Subcutaneous adipose tissue (tissue), 4 donors: ENCODE results near the gene RAP1GAP2. TPM values are rescaled to one million over a fixed set of nuclear protein-coding genes. Genes with fewer than 3 reads are reported as not detected.

Experiments
- total RNA-seq, 4 donors: library from RNA; depleted of rRNA; stranded (reverse); fragments of >200 nt; gene quantifications; one replicate each; pipeline ENCODE4 v1.1.0, GENCODE V29; 2016
- TF ChIP-seq, protein P1 (sequence below): fragments of 450-650 bp; IDR thresholded peaks from one replicate; pipeline ENCODE4 v1.5.1; 2016; ENCODE audit warnings: low read depth, mild to moderate bottlenecking, control low read depth, antibody characterized with exemption, moderate library complexity

RAP1GAP2 gene
- total RNA-seq, 4 donors from 2014 or later = 1.9 to 6.1 (median 3.4) TPM

DNA sequence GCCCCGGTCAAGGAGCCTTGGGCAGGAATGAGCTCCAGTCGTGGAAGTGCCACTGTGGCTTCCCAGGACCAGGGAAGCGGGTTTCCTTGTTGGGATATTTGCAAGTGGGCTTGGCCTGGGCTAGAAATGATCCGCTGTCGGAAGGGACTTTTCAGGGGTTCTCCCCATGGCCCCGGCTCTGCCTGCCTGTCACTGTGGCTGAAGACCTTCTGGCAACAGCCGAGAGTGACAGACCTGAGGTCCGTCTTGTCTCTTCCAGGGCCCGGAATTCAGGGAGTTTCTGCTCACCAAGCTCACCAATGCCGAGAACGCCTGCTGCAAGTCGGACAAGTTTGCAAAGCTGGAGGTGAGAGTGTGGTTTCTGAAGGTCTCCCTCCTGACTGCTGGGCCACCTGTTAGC, 209.5 kb downstream of the RAP1GAP2 start:
- TF ChIP-seq, protein P1, sequence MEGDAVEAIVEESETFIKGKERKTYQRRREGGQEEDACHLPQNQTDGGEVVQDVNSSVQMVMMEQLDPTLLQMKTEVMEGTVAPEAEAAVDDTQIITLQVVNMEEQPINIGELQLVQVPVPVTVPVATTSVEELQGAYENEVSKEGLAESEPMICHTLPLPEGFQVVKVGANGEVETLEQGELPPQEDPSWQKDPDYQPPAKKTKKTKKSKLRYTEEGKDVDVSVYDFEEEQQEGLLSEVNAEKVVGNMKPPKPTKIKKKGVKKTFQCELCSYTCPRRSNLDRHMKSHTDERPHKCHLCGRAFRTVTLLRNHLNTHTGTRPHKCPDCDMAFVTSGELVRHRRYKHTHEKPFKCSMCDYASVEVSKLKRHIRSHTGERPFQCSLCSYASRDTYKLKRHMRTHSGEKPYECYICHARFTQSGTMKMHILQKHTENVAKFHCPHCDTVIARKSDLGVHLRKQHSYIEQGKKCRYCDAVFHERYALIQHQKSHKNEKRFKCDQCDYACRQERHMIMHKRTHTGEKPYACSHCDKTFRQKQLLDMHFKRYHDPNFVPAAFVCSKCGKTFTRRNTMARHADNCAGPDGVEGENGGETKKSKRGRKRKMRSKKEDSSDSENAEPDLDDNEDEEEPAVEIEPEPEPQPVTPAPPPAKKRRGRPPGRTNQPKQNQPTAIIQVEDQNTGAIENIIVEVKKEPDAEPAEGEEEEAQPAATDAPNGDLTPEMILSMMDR = no peak

GRCh38 chr17:3006801-3007200, 210.6 kb downstream of the RAP1GAP2 start:
- TF ChIP-seq, protein P1 = no peak

- TF ChIP-seq, protein P1 = no peak
Measured at GRCh38 chr17:3007651-3008121, 211.4 kb downstream of the RAP1GAP2 start.

- TF ChIP-seq, protein P1 = no peak
Measured at GRCh38 chr17:3008336-3009288, 212.4 kb downstream of the RAP1GAP2 start.

DNA sequence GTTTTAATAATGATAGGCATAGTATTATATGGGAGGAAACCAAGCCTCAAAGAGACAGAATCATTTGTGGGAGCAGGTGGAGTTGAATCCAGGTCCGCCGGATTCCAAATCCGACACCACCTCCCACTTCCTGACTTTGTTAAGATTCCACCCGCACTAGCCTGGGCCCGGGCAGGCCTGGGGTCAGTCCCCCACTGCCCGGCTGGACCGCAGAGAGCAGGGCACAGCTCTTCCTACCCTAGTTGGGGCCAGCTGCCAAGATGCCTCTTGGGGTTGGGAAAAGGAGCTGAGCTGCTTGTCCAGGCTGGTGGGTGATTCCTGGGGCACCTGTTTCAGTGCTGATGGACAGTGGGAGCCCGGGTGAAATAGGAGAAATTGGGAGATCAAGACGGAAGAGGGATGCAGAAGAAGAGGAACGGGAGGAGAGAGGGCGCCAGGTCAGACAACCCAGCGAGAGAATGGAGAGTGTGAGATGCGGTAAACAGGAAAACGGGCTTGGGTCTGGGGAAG, 213.2 kb downstream of the RAP1GAP2 start:
- TF ChIP-seq, protein P1 = no peak

- TF ChIP-seq, protein P1 = no peak
Measured at GRCh38 chr17:3011891-3012290, 215.7 kb downstream of the RAP1GAP2 start.

DNA sequence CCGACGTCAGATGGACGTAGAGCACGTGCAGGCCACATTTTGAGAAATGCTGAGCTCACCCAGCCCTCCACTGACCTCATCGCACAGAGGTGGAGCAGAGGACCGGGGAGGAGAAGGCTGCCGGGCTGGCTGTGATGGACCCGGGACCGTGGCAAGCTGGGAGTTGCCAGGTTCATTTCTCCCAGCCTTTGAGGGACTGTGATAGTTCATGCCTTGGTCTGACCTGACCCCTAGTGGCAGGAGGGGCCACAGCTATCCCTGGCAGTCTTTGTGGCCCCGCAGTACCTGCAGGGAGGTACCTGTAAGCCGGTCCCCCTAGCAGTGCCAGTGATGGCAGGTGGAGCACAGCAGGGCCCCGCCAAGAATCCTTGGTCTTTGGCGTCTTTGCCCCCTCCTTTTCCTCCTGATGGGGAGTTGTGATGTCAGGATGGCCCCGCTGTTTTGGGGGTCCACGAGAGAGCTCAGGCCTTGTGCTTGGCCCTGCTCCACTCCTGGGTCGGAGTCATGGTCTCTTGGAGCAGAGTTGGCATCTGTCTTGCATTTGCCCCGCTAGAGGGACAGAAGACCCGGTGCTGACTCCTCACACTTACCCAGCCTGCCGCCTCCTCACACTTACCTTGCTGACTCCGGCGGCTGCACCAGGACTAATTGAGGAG, 216.8 kb downstream of the RAP1GAP2 start:
- TF ChIP-seq, protein P1 = no peak
